ENCODE results near the gene ZFYVE28.

Gene ZFYVE28

GRCh38 chr4:2254665-2255500, 163.6 kb downstream of the ZFYVE28 start:
- Histone ChIP-seq H3K9me2 (replicated peaks; ENCODE audit: insufficient read depth, low read length) (no peaks in the 10 kb centered on the region), H3K79me2 (ENCODE audit: insufficient read depth, low read length) (no peaks in the 10 kb centered on the region), H2AFZ (ENCODE audit: low read depth, low read length, severe bottlenecking) (no peak overlapping the region), H3K9ac (ENCODE audit: low read length) (no peak overlapping the region), H3K4me2 (ENCODE audit: low read depth, low read length, poor library complexity, severe bottlenecking) (no peak overlapping the region), H3K27ac (ENCODE audit: low read depth, low read length) (no peak overlapping the region), H3K9me3 (ENCODE audit: insufficient read depth, low read length) (no peaks in the 10 kb centered on the region), H3K27me3 (ENCODE audit: low read length) (no peaks in the 10 kb centered on the region), H3K36me3 (ENCODE audit: low read length) (no peaks in the 10 kb centered on the region), H3K4me3 (ENCODE audit: insufficient read depth, low read length, poor library complexity, severe bottlenecking) (no peak overlapping the region), H4K20me1 (ENCODE audit: low read depth, low read length) (no peaks in the 10 kb centered on the region), H3F3A (ENCODE audit: insufficient read depth) (no peaks in the 10 kb centered on the region)
- TF ChIP-seq CTCF (IDR thresholded peaks at IDR 0.05; ENCODE audit: insufficient read depth, low read length, poor library complexity, severe bottlenecking) (no peak), EZH2phosphoT487 (conservative IDR thresholded peaks at IDR 0.05; ENCODE audit: low read length) (no peak)

- H3K9ac ChIP-seq (ENCODE audit: low read length) = no peak overlapping the region
Observed at GRCh38 chr4:2253160-2254084, 165.0 kb downstream of the ZFYVE28 start.

GRCh38 chr4:2252530-2253091, 165.8 kb downstream of the ZFYVE28 start:
- Histone ChIP-seq H3K9me3 (ENCODE audit: insufficient read depth, low read length) (no peaks in the 10 kb centered on the region), H3K27ac (ENCODE audit: low read depth, low read length) (no peak overlapping the region), H4K20me1 (ENCODE audit: low read depth, low read length) (no peaks in the 10 kb centered on the region), H3K9ac (ENCODE audit: low read length) (no peak overlapping the region), H3F3A (ENCODE audit: insufficient read depth) (no peaks in the 10 kb centered on the region), H2AFZ (ENCODE audit: low read depth, low read length, severe bottlenecking) (no peak overlapping the region), H3K4me2 (ENCODE audit: low read depth, low read length, poor library complexity, severe bottlenecking) (no peak overlapping the region), H3K79me2 (ENCODE audit: insufficient read depth, low read length) (no peaks in the 10 kb centered on the region), H3K9me2 (replicated peaks; ENCODE audit: insufficient read depth, low read length) (no peaks in the 10 kb centered on the region), H3K36me3 (ENCODE audit: low read length) (no peaks in the 10 kb centered on the region), H3K27me3 (ENCODE audit: low read length) (no peaks in the 10 kb centered on the region), H3K4me3 (ENCODE audit: insufficient read depth, low read length, poor library complexity, severe bottlenecking) (no peak overlapping the region)
- TF ChIP-seq CTCF (IDR thresholded peaks at IDR 0.05; ENCODE audit: insufficient read depth, low read length, poor library complexity, severe bottlenecking) (no peak), EZH2phosphoT487 (conservative IDR thresholded peaks at IDR 0.05; ENCODE audit: low read length) (no peak)

More at GRCh38 chr4:2253160-2254084, 165.0 kb downstream of the ZFYVE28 start:
- Histone ChIP-seq H2AFZ (ENCODE audit: low read depth, low read length, severe bottlenecking) (no peak overlapping the region), H3K36me3 (ENCODE audit: low read length) (no peaks in the 10 kb centered on the region), H3K9me2 (replicated peaks; ENCODE audit: insufficient read depth, low read length) (no peaks in the 10 kb centered on the region), H3K27ac (ENCODE audit: low read depth, low read length) (no peak overlapping the region), H3K4me3 (ENCODE audit: insufficient read depth, low read length, poor library complexity, severe bottlenecking) (no peak overlapping the region), H3K79me2 (ENCODE audit: insufficient read depth, low read length) (no peaks in the 10 kb centered on the region), H3F3A (ENCODE audit: insufficient read depth) (no peaks in the 10 kb centered on the region), H3K27me3 (ENCODE audit: low read length) (no peaks in the 10 kb centered on the region), H3K4me2 (ENCODE audit: low read depth, low read length, poor library complexity, severe bottlenecking) (no peak overlapping the region), H4K20me1 (ENCODE audit: low read depth, low read length) (no peaks in the 10 kb centered on the region), H3K9me3 (ENCODE audit: insufficient read depth, low read length) (no peaks in the 10 kb centered on the region)
- TF ChIP-seq CTCF (IDR thresholded peaks at IDR 0.05; ENCODE audit: insufficient read depth, low read length, poor library complexity, severe bottlenecking) (no peak), EZH2phosphoT487 (conservative IDR thresholded peaks at IDR 0.05; ENCODE audit: low read length) (no peak)

Data from SU-DHL-6 (cell line).